Brain microvascular endothelial cell (primary cell): ENCODE results near the gene PDGFC.

ENCODE experiments used
- DNase-seq: peaks from one replicate; pipeline ENCODE4 v3.0.0-alpha.2; 2020
- H3K27ac ChIP-seq: fragments of 250-450 bp; sonication (Bioruptor Pico); 2 replicates; pipeline ENCODE4 v1.5.1; 2020; ENCODE audit warnings: mild to moderate bottlenecking, moderate library complexity
- H3K27me3 ChIP-seq: fragments of 250-450 bp; sonication (Bioruptor Pico); replicated peaks from 2 replicates; pipeline ENCODE4 v1.5.1; 2020; ENCODE audit warnings: mild to moderate bottlenecking
- H3K36me3 ChIP-seq: fragments of 250-450 bp; sonication (Bioruptor Pico); replicated peaks from 2 replicates; pipeline ENCODE4 v1.5.1; 2020; ENCODE audit warnings: mild to moderate bottlenecking
- H3K4me3 ChIP-seq: 2 replicates; pipeline ENCODE4 v1.5.1; 2011; ENCODE audit warnings: low read depth, mild to moderate bottlenecking, control low read depth, low read length, moderate library complexity
- in situ Hi-C: cut with HindIII; loops from 2 replicates; pipeline ENCODE4 v1.10.0; 2017; ENCODE audit warnings: low sequenced_read_pairs, low pct_ligation_motif_present
- TF ChIP-seq, protein P1 (sequence below): IDR thresholded peaks from 2 replicates; pipeline ENCODE4 v1.5.1; 2011; ENCODE audit warnings: low read depth, mild to moderate bottlenecking, moderate library complexity, low read length, control low read depth, inconsistent platforms; ENCODE audit errors: missing control alignments

The PDGFC gene

DNA sequence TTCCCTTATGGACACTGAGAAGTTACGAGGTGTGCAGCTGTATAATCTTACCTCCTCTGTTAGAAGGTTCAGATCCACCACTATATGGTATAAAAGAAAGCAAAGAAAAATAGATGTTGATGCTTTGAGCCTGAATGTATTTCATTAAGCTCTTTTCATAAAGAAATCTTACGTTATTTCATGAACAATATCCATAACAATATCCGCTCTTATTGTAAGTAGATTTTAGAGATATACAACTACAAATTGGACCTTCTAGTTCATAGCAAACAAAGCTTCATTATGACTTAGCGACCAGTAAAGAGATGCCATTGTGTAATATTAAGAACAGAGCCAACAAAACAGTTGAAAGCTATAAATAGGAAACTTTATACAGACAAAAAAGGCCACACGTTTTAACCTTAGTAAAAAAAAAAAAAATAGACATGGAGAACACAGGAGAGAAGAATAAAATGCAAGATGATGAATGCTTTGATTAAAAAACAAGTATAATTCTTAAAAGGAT, 203.6 kb downstream of the PDGFC start:
- in situ Hi-C loops = no loop called here
- no peak overlapping the region for H3K4me3 ChIP-seq
- H3K27me3 ChIP-seq = no peaks in the 10 kb centered on the region
- no peaks in the 10 kb centered on the region for H3K36me3 ChIP-seq
- TF ChIP-seq, protein P1, sequence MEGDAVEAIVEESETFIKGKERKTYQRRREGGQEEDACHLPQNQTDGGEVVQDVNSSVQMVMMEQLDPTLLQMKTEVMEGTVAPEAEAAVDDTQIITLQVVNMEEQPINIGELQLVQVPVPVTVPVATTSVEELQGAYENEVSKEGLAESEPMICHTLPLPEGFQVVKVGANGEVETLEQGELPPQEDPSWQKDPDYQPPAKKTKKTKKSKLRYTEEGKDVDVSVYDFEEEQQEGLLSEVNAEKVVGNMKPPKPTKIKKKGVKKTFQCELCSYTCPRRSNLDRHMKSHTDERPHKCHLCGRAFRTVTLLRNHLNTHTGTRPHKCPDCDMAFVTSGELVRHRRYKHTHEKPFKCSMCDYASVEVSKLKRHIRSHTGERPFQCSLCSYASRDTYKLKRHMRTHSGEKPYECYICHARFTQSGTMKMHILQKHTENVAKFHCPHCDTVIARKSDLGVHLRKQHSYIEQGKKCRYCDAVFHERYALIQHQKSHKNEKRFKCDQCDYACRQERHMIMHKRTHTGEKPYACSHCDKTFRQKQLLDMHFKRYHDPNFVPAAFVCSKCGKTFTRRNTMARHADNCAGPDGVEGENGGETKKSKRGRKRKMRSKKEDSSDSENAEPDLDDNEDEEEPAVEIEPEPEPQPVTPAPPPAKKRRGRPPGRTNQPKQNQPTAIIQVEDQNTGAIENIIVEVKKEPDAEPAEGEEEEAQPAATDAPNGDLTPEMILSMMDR = no peak
- DNase-seq = no peak
- H3K27ac ChIP-seq = no peak overlapping the region

DNA sequence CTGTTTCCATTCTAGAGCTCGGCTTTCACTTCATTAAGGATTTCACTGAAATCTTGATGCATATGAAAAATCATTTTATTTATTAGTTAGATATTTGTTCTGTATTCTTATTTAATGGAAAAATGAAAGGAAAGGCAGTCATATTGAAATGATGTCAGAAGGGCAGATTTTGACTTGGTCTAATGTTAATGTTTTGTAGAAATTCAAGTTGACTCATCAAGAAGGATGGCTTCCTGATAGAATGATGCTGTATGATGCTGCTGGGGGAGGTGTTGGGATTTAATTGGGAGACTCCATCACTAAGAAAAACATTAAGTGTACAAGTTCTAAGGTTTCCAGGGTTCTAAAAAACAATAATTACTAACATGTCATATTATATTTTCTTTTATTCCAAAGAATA, 204.8 kb downstream of the PDGFC start:
- H3K4me3 ChIP-seq = no peak overlapping the region
- in situ Hi-C loops = no loop called here
- peaks cover under 1% of the 10 kb centered on the region for H3K36me3 ChIP-seq
- no peaks in the 10 kb centered on the region for H3K27me3 ChIP-seq
- TF ChIP-seq, protein P1 = no peak
- no peak overlapping the region for H3K27ac ChIP-seq
- no peak for DNase-seq

DNA sequence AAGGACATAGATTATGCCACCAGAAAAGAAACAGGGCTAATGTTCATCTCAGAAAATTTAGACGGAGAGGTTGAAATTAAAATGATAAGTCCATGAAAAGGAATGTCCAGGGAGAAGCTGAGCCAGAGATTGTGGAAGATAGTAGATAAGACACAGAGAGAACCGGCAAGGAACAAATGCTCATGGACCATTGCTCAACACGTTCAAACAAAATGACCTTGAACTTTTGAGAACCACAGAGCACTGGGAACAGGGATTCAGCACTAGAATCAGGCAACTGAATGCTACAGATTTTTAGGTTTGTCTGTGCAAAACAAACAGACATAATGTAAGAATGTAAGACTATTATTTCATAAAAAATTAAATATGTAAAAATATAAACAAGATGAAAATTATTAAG, 206.3 kb downstream of the PDGFC start:
- in situ Hi-C loops = no loop called here
- H3K4me3 ChIP-seq = no peak overlapping the region
- no peaks in the 10 kb centered on the region for H3K27me3 ChIP-seq
- TF ChIP-seq, protein P1 = no peak
- peaks cover 7% of the 10 kb centered on the region for H3K36me3 ChIP-seq
- peak; percentile 18 for DNase-seq
- H3K27ac ChIP-seq = no peak overlapping the region

DNA sequence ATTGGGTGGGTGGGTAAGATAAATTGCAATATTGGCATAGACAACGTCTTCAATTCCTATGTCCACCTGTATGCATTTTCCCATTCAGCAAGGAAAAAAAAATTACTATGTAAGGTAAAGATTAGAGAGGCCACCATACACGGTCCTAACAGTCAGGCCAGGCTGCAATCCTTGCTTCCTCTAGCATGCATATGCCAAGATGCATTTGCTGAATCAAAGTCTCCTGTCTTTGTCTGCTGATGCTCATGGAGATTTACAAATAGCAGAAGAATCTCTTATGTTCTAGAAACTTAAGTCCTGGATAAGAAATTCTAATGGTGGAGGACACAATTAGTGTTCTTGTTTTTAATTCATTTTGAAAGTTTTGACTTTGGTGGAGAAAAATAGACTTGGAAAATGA, 206.8 kb downstream of the PDGFC start:
- in situ Hi-C loops = no loop called here
- H3K4me3 ChIP-seq = no peak overlapping the region
- H3K27me3 ChIP-seq = no peaks in the 10 kb centered on the region
- no peak overlapping the region for H3K27ac ChIP-seq
- peaks cover 8% of the 10 kb centered on the region for H3K36me3 ChIP-seq
- TF ChIP-seq, protein P1 = no peak
- DNase-seq = no peak

DNA sequence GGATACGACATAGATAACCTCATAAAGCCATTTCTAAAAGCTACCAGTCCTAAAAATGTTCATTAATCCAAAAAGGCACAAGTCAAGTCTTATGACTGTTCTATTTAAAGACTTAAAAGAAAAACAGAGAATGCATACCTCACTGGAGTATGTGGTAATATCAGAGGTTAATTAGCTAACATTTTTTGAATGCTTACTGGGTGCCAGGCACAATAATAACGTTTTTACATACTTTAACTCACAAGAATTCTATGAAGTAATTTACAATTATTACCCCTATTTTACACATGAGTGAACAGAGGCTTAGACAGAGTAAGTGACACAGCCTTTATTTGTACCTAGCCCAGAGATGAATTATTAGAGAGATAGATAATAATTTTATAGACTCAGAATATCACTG, 207.5 kb downstream of the PDGFC start:
- Histone ChIP-seq H3K27me3 (no peaks in the 10 kb centered on the region), H3K36me3 (peaks cover 8% of the 10 kb centered on the region), H3K27ac (no peak overlapping the region), H3K4me3 (no peak overlapping the region)
- in situ Hi-C loops = no loop called here
- no peak for DNase-seq
- TF ChIP-seq, protein P1 = no peak

DNA sequence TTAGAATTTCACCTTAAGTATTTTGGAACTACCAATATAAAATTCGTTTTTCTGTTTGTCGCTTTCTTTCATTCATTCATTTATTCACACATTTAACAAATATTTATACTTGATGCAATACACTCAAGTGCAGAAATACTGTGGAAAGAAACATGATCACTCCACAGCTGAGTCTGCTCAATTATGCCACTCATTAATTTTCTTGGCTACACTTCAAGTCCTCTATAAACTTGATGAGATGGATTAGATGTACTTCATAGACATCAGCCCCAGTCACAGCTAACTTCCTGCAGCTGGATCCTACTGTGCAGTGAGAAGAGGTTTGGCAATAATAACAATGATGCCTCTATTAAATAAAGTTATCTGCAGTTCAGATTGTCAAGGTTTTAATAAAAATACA, 208.1 kb downstream of the PDGFC start:
- Histone ChIP-seq H3K27me3 (no peaks in the 10 kb centered on the region), H3K27ac (no peak overlapping the region), H3K36me3 (peaks cover 8% of the 10 kb centered on the region), H3K4me3 (no peak overlapping the region)
- TF ChIP-seq, protein P1 = no peak
- in situ Hi-C loops = no loop called here
- no peak for DNase-seq
